ENCODE results near the gene PIK3R3.
A peak's percentile ranks its signal among the peaks of the same experiment; 100 is the strongest.

Gene PIK3R3

DNA sequence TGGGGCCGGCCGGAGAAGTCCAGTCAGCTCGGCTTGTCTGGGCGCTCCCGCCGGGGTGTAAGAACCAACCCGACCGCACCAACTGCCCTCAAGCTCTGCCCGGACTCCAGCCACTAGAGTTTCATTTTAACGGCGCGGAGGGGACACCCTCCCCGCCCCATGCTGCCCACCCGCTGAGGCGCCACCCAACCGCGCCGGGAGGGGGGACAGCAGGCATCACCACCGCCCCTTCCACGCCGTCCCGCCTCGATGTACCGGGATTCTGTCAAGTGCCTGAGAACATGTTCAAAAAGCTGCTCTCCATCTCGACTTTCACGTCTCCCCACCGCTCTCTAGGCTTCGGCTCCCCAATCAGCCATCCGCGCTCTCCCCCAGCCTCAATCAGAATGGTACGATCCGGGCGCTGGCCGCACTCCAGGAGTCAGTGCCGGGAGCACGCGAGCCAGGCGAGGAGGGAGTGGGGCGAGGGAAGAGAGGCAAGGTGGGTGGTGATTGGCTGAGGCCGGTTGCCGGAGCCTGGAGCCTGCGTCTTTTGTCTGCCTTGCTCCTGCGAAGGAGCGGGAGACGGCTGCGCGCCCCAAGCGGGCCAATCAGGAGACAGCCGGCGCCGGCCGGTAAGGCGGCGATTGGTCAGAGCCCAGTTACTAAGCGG is at the start of gene PIK3R3:
PIK3R3 (minus strand) TSS at position 101 of the 652 bp plus-strand sequence. CDS start 677 bp downstream, outside the sequence.
- TF ChIP-seq, protein P1, sequence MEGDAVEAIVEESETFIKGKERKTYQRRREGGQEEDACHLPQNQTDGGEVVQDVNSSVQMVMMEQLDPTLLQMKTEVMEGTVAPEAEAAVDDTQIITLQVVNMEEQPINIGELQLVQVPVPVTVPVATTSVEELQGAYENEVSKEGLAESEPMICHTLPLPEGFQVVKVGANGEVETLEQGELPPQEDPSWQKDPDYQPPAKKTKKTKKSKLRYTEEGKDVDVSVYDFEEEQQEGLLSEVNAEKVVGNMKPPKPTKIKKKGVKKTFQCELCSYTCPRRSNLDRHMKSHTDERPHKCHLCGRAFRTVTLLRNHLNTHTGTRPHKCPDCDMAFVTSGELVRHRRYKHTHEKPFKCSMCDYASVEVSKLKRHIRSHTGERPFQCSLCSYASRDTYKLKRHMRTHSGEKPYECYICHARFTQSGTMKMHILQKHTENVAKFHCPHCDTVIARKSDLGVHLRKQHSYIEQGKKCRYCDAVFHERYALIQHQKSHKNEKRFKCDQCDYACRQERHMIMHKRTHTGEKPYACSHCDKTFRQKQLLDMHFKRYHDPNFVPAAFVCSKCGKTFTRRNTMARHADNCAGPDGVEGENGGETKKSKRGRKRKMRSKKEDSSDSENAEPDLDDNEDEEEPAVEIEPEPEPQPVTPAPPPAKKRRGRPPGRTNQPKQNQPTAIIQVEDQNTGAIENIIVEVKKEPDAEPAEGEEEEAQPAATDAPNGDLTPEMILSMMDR (IDR thresholded peaks at IDR 0.05) = no peak

DNA sequence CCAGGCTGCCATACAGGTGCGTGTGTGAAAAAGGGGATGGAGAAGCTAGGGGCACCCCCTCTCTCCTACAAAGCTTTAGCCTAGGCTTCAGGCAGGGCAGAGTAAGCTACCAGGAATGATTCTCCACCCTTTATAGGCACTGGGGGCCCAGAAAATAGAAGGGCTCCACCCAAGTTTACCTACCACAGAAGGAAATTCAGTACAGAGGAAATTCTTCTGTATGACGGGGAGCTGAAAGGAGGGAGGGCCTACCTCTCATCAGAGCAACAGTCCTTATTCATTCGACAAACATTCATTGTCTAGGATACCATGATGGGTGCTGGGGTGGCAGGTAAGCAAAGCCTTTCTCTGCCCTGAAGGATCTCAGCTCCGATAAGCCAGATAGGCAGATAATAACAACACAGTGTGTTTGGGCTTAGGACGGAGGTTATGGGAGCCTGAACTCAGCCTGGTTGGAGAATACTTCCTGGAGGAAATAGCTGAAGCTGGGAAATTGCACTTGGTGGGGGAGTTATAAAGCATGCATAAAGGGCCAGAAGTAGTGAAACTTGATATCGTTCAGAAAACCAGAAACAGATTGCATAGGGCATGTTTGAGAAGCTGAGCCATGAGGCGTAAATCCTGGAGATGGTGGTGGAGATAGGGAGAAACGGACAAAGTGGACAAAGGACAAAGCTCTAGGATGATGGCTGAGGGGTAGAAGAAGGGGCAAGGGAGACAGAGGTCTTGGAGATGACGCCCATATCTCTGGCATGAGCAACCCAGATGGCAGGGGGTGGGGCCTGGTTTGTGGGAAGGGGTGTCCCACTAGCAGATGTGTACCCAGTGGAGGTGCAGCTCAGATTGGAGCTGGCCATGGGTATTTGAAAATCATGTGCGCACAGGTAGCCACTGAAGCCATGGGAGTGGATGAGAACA is 49.2 kb upstream of the PIK3R3 start:
- TF ChIP-seq, protein P1 (IDR thresholded peaks at IDR 0.05) = no peak

DNA sequence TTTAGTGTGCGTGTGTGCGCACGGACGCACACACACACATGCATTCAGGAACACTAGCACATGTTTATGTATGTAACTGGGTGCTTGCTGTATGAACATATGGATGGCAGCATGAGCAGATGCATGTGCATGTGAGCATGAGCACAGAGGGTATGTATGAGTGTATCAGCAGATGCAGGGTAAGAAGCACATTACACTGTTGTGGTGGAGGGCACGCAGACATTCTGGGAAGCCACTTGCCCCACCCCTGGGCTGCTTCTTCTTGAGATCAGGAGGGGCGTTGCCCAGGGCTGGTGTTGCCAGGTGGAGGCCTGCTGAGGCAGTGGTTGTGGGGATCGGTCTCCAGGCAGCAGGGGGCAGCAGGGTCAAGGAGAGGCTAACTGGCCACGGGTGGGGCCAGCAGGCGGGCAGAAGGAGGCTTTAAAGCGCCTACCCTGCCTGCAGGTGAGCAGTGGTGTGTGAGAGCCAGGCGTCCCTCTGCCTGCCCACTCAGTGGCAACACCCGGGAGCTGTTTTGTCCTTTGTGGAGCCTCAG is 47.7 kb upstream of the PIK3R3 start:
- TF ChIP-seq, protein P1 (IDR thresholded peaks at IDR 0.05) = no peak

DNA sequence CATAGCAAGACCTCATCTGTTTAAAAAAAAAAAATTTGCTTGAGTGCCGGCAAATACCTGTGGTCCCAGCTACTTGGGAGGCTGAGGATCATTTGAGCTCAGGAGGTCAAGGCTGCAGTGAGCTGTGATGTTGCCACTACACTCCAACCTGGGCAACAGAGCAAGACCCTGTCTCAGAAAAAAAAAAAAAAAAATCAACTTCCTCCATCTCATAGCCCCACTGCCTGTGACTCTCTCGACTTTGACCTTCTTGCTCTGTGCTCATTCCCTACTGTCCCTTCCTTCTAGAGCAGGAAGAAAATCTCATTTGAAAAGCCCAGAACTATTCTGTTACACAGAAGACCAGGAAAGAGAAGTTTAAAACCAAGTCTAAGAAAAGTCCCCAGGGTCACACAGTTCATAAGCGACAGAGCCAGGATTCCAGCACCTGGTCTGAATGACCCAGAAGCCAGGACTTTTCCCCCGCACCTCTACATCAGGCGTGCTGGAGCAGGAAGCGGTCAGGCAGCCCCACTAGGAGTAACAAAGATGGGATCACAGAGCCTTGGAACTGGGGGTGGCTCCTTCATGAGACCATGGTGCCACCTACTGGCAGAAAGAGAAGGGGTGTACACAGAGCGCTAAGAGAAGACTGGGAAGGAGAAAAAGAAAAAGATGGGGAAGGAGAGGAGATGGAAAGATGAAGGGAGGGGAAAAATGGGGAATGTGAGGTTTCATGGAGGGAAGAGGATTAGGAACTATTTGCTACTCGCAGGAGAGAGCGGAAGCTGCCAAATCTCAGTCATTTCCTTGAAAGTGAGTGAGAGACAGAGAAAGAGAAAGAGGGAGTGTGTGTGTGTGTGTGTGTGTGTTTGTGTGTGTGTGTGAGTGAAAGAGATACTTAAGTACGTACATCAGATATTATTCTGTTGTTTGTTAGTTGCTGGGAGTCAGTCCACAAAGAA is 47.0 kb upstream of the PIK3R3 start:
- TF ChIP-seq, protein P1 (IDR thresholded peaks at IDR 0.05) = peak; percentile 86

DNA sequence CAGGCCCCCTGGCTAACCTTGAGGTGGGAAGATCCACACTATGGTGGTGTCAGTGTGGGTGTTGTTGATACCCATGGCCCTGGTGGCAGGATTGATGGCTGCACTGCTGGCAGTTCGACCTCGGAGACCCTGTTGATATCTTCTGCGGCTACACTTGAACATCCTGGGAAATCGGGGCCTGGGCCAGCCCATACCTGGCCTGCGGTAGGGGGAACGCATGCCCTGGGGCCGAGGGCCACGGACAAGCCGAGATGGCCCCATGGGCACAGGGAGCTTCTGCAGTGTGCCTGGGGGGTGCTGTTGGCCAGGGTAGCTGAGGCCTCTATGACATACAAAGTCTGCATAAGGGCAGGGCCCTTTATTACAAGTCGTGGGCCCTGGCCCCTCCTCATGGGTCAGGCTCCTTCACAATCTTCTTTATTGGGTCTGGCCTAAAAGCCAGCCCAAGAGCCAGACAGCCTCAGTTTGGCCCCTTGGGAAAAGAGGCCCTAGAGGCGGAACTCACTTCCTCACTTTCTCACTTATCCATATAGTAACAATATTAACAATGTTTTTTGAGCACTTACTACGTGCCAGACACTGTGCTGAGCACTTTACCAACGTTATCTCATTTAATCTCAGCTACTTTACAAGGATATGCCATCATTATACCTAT is 43.9 kb upstream of the PIK3R3 start, which contains the start of gene P3R3URF:
P3R3URF (minus strand) TSS at position 278 of the 655 bp plus-strand sequence; CDS start at position 261, 17 bp downstream.
- TF ChIP-seq, protein P1 (IDR thresholded peaks at IDR 0.05) = no peak

DNA sequence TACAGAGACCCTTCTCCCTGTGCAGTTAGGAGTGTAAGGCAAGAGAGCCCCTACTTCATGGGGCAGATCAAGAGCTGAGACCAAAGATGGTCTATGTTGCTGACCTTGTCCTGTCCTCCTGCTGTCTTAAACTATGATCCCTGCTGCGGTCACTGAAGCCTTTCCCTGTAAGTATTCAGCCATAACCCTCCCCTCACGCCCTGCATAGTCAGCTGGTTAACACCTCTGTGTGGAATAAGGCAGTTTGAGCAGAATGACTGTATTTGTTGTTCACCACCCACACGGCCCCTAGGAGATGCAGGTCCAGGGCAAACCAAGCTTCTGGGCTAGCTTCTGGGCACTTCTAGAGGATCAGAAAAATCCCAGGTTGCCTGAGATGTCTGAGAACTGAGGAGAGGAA is 42.8 kb upstream of the PIK3R3 start:
- TF ChIP-seq, protein P1 (IDR thresholded peaks at IDR 0.05) = no peak
